ENCODE results near the gene SLC43A2.

- TF ChIP-seq CTCF (IDR thresholded peaks at IDR 0.05) = no peak
- TF ChIP-seq POLR2A (IDR thresholded peaks at IDR 0.05) = no peak
These were observed 92.9 kb downstream of the SLC43A2 start for GRCh38 chr17:1535737-1536136.

Measured in Peyer's patch (tissue), 4 donors.